ENCODE measurements around the gene TSHZ2.

Gene TSHZ2

GRCh38 chr20:53129563-53129962 is 157.4 kb downstream of the TSHZ2 start:
- TF ChIP-seq EP300 (IDR thresholded peaks at IDR 0.05; ENCODE audit: borderline replicate concordance): no peak
- TF ChIP-seq CEBPB (IDR thresholded peaks at IDR 0.05): no peak
- TF ChIP-seq EGR1 (IDR thresholded peaks at IDR 0.05): no peak

- TF ChIP-seq EP300 (IDR thresholded peaks at IDR 0.05; ENCODE audit: borderline replicate concordance): no peak
- no peak for TF ChIP-seq EGR1 (IDR thresholded peaks at IDR 0.05)
- no peak for TF ChIP-seq NFIC (IDR thresholded peaks at IDR 0.05)
These were observed 158.6 kb downstream of the TSHZ2 start for GRCh38 chr20:53130795-53131194.

GRCh38 chr20:53133125-53133524 is 161.0 kb downstream of the TSHZ2 start:
- TF ChIP-seq EP300 (IDR thresholded peaks at IDR 0.05; ENCODE audit: borderline replicate concordance) (no peak), TCF12 (IDR thresholded peaks at IDR 0.05; ENCODE audit: low read depth) (no peak), TEAD4 (IDR thresholded peaks at IDR 0.05) (no peak), CEBPB (IDR thresholded peaks at IDR 0.05) (no peak), MAX (IDR thresholded peaks at IDR 0.05) (no peak), USF1 (IDR thresholded peaks at IDR 0.05) (no peak)

GRCh38 chr20:53133628-53134027 is 161.5 kb downstream of the TSHZ2 start:
- TF ChIP-seq NFIC (IDR thresholded peaks at IDR 0.05) (no peak), EGR1 (IDR thresholded peaks at IDR 0.05) (no peak), REST (IDR thresholded peaks at IDR 0.05; ENCODE audit: low read depth) (no peak), MAX (IDR thresholded peaks at IDR 0.05) (no peak), ZBTB7A (IDR thresholded peaks at IDR 0.05; ENCODE audit: low read depth) (no peak), CREB1 (IDR thresholded peaks at IDR 0.05; ENCODE audit: low read depth) (no peak), CEBPB (IDR thresholded peaks at IDR 0.05) (no peak), TAF1 (IDR thresholded peaks at IDR 0.05; ENCODE audit: low read depth) (no peak), TEAD4 (IDR thresholded peaks at IDR 0.05) (no peak), USF1 (IDR thresholded peaks at IDR 0.05) (no peak), TCF12 (IDR thresholded peaks at IDR 0.05; ENCODE audit: low read depth) (no peak), RAD21 (IDR thresholded peaks at IDR 0.05; ENCODE audit: low read depth) (no peak), EP300 (IDR thresholded peaks at IDR 0.05; ENCODE audit: borderline replicate concordance) (no peak), YY1 (IDR thresholded peaks at IDR 0.05; ENCODE audit: low read depth) (no peak), FOXM1 (IDR thresholded peaks at IDR 0.05; ENCODE audit: borderline replicate concordance, low read depth) (no peak)

- TF ChIP-seq USF1 (IDR thresholded peaks at IDR 0.05) (no peak), FOXM1 (IDR thresholded peaks at IDR 0.05; ENCODE audit: borderline replicate concordance, low read depth) (no peak), TAF1 (IDR thresholded peaks at IDR 0.05; ENCODE audit: low read depth) (no peak), MAX (IDR thresholded peaks at IDR 0.05) (no peak), TEAD4 (IDR thresholded peaks at IDR 0.05) (no peak), CEBPB (IDR thresholded peaks at IDR 0.05) (no peak), ZBTB7A (IDR thresholded peaks at IDR 0.05; ENCODE audit: low read depth) (no peak), EP300 (IDR thresholded peaks at IDR 0.05; ENCODE audit: borderline replicate concordance) (no peak), REST (IDR thresholded peaks at IDR 0.05; ENCODE audit: low read depth) (no peak), TCF12 (IDR thresholded peaks at IDR 0.05; ENCODE audit: low read depth) (no peak), EGR1 (IDR thresholded peaks at IDR 0.05) (no peak), CREB1 (IDR thresholded peaks at IDR 0.05; ENCODE audit: low read depth) (no peak), NFIC (IDR thresholded peaks at IDR 0.05) (no peak), YY1 (IDR thresholded peaks at IDR 0.05; ENCODE audit: low read depth) (no peak), RAD21 (IDR thresholded peaks at IDR 0.05; ENCODE audit: low read depth) (no peak)
These were observed 164.3 kb downstream of the TSHZ2 start for GRCh38 chr20:53136473-53136872.

Measured in Ishikawa (cell line).